Posterior cingulate gyrus (tissue), 11 donors: Measurements from ENCODE around the gene STOX2.

Experiments
- DNase-seq, 10 donors: peaks; one replicate each; pipeline versions ENCODE4 v3.0.0 to v3.0.0-alpha.2; 2020 to 2021; ENCODE audit warnings: mixed read lengths in 3 of 10
- intact Hi-C: fragments of 100-400 bp; cut with DNase I; formaldehyde crosslinking; loops from one replicate; pipeline ENCODE4 v1.15.1; 2023

The STOX2 gene

GRCh38 chr4:183971929-183972490, 66.9 kb downstream of the STOX2 start:
- DNase-seq, result peak in 6 of 10 donors; percentile 42 to 84 (median 66)
- intact Hi-C loops, result no loop called here

- DNase-seq, result no peak
- intact Hi-C loops, result no loop called here
These were observed 72.6 kb downstream of the STOX2 start for GRCh38 chr4:183977707-183978106.

GRCh38 chr4:183984566-183984965, 79.5 kb downstream of the STOX2 start:
- peak in 3 of 10 donors; percentile 30 to 76 (median 38) for DNase-seq
- intact Hi-C loops, result no loop called here

DNA sequence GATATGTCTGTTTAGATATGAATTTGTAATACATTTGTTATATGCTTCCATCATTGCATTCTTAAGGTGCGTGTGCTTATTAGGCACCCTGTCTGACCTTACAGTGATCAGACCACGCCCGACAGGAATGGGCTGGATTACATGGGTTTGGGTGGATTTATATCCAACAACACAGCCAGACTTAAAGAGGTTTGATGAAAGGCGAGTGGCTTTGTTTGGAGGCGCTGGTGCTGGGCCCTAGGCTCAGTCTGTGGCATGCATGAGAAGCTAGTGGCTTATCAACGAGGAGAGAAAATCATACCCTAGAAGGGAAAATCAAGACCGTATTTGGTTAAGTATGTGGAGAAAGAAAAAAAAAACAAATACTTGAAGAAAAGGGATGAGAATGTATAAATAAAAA, 80.7 kb downstream of the STOX2 start:
- DNase-seq, result no peak
- intact Hi-C loops, result no loop called here

DNA sequence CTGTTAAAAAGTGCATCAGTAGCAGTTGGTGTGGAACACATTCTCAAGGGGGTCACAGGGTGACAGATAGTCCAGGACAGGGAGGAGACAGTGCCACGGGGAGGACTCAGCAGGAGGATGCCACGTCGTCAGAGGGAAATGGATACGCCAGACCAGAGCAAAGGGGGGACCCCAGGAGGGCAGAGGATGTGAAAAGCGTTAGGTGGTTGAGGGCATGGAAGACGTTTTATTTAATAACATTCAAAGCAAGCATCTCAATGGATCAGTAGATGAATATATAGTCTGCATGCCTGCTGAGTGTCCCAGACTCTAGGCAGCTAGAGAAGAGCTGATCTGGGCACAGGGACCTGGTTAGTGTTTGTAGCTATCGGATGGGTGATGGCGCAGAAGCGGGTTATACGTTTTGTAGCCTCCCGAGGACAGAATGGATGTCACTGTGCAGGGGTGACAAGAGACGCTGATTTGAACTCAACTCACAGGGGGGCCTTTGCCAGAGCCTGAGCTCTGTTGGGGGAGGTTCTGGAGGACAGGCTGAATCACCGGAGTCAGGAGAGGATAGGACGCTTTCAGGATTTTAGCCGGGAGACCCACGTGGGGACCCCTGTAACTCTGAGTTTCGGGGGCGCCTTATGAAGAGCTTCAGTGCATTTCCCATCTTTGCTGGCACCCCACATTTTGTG, 81.3 kb downstream of the STOX2 start:
- no peak for DNase-seq
- intact Hi-C loops, result no loop called here

DNA sequence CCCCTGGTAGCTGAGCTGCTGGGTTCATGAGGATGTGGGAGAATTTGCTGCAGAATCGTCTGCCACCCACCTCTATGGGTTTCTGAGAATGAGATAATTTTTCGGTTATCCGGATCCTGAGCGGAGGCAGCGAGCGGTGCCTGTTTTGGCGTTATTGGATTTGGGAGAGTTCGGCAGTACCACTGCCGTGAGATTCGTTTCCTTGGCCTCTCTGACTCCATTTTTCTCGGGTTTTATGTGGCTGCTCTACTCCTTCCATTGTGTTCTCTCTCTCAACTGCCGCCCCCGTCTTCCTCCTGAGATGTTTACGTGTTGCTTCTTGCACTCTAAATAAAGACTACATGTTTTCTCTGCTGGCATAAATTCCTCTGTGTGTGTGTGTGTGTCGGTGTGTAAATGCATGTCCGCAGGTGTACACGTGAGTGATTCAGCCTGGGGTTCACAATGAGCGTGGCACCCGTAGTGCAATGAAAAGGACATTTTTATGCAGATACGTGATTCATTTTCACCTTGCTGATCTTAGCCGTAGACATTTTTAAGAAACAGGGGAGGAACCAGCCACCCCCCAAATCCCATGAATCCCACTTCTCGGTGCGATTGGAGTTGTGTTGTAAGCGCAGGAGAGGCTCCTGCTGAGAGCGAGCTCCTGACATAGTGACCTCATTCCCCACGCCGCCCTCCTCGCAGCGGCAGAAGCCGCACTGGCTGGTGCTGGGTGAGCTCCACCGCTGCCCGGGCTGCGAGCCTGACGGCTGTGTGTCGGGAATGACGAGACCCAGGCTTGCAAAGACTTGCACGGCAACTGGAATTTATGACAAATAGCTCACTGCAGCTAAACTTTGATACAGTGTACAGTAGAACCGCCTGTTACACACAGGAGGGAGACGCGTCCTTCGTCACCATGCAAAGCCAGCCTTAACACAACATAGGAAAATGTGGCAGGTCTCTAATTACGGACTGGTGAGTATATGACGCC, 82.2 kb downstream of the STOX2 start:
- peak; percentile 61 to 96 (median 76) for DNase-seq
- intact Hi-C loops, result no loop called here

DNA sequence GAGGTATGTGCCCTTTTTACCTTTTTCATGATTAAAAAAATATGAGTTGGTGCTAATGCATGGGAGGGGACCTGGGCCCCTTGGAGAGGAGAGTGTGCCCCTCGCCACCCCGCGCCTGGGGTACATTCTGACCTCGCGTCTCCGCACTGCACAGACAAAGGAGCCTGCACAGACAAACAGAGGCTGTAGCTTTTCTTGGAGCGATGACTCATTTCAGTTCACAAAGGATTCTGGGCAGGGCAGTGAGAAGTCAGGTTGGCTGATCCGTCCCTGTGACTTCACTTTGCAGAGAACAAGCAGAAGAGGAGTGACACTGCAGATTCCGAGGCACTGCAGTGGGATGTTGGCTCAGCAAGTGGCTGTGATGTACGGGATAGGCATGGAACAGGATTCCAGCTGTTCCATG, 82.9 kb downstream of the STOX2 start:
- intact Hi-C loops, result no loop called here
- peak; percentile 43 to 95 (median 66) for DNase-seq

DNA sequence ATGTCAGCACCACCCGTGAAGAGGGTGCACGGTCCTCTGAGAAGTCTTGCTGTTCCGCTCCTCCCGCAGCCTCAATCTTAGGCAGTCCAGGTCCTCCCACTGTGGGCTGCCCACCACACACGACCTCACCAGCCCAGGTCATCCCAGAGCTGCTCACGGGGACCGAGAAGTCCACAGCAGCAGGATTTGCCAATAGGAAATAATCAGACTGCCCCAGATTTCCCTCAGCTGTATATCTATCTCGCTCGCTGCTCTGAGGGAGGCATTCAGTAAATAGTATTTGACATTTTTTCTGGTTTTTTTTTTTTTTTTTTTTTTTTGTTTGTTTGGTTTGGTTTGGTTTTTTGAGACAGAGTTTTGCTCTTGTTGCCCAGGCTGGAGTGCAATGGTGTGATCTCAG, 83.8 kb downstream of the STOX2 start:
- intact Hi-C loops, result no loop called here
- DNase-seq, result no peak

- no peak for DNase-seq
- intact Hi-C loops, result no loop called here
These were observed 84.4 kb downstream of the STOX2 start for GRCh38 chr4:183989461-183989860.

GRCh38 chr4:183989931-183990330, 84.8 kb downstream of the STOX2 start:
- no peak for DNase-seq
- intact Hi-C loops, result loop anchor here (10.0 kb wide), 2 partner anchors 85 to 105 kb away; partner anchors contain the start of gene STOX2

DNA sequence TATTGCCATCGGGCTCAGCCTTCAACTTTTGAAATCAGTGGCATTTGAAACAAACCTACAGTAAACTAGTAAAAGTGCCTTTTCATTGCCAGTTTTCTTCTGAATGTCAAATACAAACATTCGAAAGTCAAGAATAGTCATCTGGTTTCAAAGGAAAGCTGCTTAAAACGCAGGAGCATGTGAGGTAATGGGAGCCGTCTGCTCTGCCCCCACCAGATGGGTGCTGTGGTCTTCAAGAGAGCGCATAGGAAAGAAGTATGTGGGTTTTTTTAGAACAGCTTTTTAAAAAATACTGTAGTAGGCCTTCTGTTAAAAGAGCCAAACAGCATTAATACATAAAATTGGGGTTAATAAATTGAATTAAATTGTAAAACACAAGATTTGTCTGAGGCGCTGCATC, 88.6 kb downstream of the STOX2 start:
- intact Hi-C loops, result loop anchor here (10.0 kb wide), 2 partner anchors 89 to 101 kb away; partner anchors contain the start of gene STOX2
- no peak for DNase-seq

- intact Hi-C loops, result loop anchor here (10.0 kb wide), 2 partner anchors 91 to 99 kb away; partner anchors contain the start of gene STOX2
- no peak for DNase-seq
These were observed 90.5 kb downstream of the STOX2 start for GRCh38 chr4:183995570-183995969.

DNA sequence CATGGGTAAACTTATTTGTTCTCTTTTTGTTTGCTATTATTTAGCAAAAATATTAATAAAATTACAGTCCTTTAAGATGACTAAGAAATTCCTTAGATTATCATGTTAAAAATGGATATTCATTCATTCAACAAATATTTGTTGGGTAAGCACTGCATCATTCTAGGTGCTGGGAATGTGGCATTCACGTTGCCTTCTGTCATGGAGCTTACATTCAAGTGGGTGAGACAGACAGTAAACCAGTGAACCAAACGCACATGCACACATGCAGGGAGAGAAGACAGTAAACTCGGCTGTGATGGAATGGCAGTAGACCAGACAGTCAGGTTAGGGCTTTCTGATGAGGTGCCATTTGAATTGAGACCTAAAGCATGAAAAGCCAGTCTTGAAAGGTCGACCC, 91.8 kb downstream of the STOX2 start:
- DNase-seq, result no peak
- intact Hi-C loops, result loop anchor here (10.0 kb wide), 2 partner anchors 92 to 98 kb away; partner anchors contain the start of gene STOX2

DNA sequence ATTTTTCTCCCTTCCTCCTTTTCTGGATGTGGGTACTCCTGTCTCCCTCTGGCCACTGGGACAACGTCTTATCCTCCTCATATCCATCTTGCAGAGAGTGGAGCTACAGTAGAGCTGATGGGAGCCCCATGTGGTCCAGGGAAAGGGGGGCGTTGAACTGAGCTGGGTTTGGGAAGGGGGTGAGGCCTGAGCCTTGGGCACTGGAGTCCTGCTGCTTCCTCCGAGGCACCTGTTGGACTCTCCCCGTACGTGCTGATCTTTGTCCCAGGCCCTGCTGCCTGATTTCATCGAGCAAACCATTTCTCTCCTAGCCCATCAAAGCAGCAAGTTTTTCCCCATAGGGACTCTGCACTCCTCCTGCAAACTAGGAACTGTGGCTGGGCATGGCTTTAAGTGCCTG, 94.3 kb downstream of the STOX2 start:
- no peak for DNase-seq
- intact Hi-C loops, result loop anchor here (10.0 kb wide), 2 partner anchors 95 kb away; partner anchors contain the start of gene STOX2

DNA sequence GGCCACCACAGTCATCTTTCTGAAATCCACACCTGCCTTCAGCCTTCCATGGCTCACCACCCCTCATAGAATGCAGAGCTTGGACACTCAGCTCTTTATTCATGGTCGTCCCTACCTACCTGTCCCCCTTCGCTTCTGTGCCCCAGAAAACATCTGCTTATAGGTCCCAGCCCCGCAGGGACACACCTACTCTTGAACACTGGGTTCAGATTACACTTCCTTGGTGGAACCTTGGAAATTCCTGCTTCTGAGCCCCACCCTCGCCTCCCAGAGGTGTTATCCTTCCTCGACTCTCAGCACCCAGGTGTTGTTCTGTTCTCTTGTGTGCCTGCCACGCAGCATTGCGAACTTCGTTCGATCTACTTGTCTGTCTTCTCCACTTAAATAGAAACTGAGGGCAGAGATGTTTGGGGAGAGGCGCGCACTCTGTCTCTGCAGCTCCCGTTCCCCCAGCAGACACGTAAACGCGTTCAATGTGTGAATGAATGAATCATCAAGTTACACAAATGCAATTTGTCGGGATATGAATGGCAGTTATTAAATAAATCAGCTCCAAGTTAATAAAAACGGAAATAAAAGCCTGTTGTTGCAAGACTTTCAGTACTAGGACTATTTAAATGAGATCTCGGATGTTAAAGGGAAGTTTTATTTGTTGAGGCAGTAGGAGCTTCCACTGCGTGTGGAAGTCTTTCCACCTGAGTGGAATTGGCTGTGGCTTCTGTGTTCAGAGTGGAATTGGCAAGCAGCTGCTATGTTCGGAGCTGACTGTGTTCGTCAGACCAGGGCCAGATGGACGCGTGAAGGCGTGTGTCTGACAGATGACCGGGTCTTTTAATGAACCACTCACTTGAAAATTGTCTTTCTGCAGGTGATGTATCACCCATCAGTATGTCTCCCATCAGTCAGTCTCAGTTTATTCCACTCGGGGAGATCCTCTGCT, 95.6 kb downstream of the STOX2 start:
- intact Hi-C loops, result no loop called here
- DNase-seq, result no peak

DNA sequence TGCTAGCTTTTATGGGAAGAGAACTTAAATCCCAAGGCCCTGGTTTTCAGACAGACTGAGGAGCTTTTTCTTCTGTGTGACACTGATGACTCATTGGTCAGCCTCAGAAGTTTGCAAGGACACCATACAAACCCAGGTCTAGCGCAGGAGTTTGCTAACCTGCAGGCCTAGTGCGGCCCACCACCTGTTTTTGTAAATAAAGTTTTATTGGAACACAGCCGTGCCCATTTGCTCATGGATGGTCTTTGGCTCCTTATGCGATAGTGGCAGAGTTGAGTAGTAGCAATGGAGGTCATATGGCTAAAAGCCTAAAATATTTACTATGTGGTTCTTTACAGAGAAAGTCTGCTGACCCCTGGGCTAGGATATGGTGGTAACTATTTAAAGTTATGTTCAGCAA, 98.3 kb downstream of the STOX2 start:
- intact Hi-C loops, result no loop called here
- no peak for DNase-seq

- DNase-seq, result no peak
- intact Hi-C loops, result no loop called here
These were observed 102.8 kb downstream of the STOX2 start for GRCh38 chr4:184007891-184008290.

DNA sequence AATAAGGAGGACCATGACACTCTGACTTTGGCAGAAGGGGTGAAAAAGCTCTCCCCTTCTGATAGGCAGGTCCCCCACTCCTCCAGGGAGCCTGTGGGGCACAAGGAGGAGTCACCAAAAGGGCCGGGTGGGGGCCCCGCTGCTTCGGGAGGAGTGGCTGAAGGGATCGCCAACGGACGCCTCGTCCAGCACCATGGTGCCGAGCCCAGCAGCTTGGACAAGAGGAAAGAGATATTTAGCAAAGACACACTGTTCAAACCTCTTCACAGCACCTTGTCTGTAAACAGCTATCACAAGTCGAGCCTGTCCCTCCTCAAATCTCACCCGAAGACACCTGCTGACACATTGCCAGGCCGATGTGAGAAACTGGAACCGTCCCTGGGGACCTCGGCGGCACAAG, 105.6 kb downstream of the STOX2 start:
- intact Hi-C loops, result no loop called here

GRCh38 chr4:184011826-184012380, 106.8 kb downstream of the STOX2 start:
- no peak for DNase-seq
- intact Hi-C loops, result no loop called here

More for the DNA sequence above, 105.6 kb downstream of the STOX2 start:
- DNase-seq, result no peak

GRCh38 chr4:184012937-184013336, 107.8 kb downstream of the STOX2 start:
- intact Hi-C loops, result no loop called here

More at GRCh38 chr4:184012937-184013336, 107.8 kb downstream of the STOX2 start:
- DNase-seq, result no peak
